MV-4-11 (cell line): ENCODE measurements around the gene HVCN1.

Experiments used
- DNase-seq: peaks from one replicate; lab custom pipeline; 2025; lab: John Stamatoyannopoulos, UW

Gene HVCN1

GRCh38 chr12:110699591-110700445, 10.9 kb upstream of the HVCN1 start:
- DNase-seq: peak; percentile 26

GRCh38 chr12:110698171-110698902, 9.4 kb upstream of the HVCN1 start:
- peak; percentile 90 for DNase-seq

GRCh38 chr12:110697236-110697635, 8.3 kb upstream of the HVCN1 start:
- DNase-seq: peak; percentile 20

GRCh38 chr12:110696283-110696682, 7.4 kb upstream of the HVCN1 start:
- no peak for DNase-seq

GRCh38 chr12:110694330-110694901, 5.5 kb upstream of the HVCN1 start:
- DNase-seq: peak; percentile 89

GRCh38 chr12:110693731-110694130, 4.8 kb upstream of the HVCN1 start:
- DNase-seq: peak; percentile 98

- DNase-seq: no peak
Observed at GRCh38 chr12:110690127-110690430, 1.2 kb upstream of the HVCN1 start.

GRCh38 chr12:110689281-110690126, 589 bp upstream of the HVCN1 start:
- peak; percentile 50 for DNase-seq

GRCh38 chr12:110687396-110688169, 1.3 kb downstream of the HVCN1 start:
- DNase-seq: no peak

- DNase-seq: no peak
Observed at GRCh38 chr12:110686294-110686903, 2.5 kb downstream of the HVCN1 start.

GRCh38 chr12:110684312-110684836, 4.5 kb downstream of the HVCN1 start:
- DNase-seq: no peak

GRCh38 chr12:110683888-110684287, 5.0 kb downstream of the HVCN1 start:
- DNase-seq: no peak

GRCh38 chr12:110680032-110680431, 8.9 kb downstream of the HVCN1 start:
- DNase-seq: no peak

- DNase-seq: no peak
Observed at GRCh38 chr12:110679201-110679600, 9.7 kb downstream of the HVCN1 start.

- DNase-seq: no peak
Observed at GRCh38 chr12:110677982-110678381, 10.9 kb downstream of the HVCN1 start.

- peak; percentile 85 for DNase-seq
Observed at GRCh38 chr12:110677206-110677911, 11.6 kb downstream of the HVCN1 start.

- DNase-seq: no peak
Observed at GRCh38 chr12:110676171-110676570, 12.7 kb downstream of the HVCN1 start.

- DNase-seq: no peak
Observed at GRCh38 chr12:110670161-110670701, 18.7 kb downstream of the HVCN1 start.

- no peak for DNase-seq
Observed at GRCh38 chr12:110669193-110669502, 19.8 kb downstream of the HVCN1 start.
